ENCODE measurements around the gene ABHD17B.

The ABHD17B gene

DNA sequence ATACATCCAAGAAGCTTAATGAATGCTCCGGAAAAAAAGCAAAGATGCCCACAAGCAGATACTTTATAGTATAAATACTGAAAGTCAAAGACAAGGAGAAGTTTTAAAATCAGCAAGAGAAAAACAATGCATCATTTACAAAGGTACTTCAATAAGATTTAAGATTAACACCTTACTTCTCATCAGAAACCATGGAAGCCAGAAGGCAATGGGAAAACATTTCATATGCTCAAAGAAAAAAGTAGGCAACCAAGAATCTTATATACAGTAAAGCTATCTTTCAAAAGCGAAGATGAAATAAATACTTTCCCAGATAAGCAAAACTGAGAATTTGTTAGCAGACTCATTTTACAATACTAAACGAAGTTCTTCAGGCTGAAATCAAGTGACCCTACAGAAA, 51.1 kb downstream of the ABHD17B start:
- no peaks in the 10 kb centered on the region for H3K9me2 ChIP-seq (replicated peaks; ENCODE audit: low read depth, low read length)
- TF ChIP-seq EZH2phosphoT487 (IDR thresholded peaks at IDR 0.05; ENCODE audit: borderline replicate concordance), result no peak
- TF ChIP-seq, protein P1, sequence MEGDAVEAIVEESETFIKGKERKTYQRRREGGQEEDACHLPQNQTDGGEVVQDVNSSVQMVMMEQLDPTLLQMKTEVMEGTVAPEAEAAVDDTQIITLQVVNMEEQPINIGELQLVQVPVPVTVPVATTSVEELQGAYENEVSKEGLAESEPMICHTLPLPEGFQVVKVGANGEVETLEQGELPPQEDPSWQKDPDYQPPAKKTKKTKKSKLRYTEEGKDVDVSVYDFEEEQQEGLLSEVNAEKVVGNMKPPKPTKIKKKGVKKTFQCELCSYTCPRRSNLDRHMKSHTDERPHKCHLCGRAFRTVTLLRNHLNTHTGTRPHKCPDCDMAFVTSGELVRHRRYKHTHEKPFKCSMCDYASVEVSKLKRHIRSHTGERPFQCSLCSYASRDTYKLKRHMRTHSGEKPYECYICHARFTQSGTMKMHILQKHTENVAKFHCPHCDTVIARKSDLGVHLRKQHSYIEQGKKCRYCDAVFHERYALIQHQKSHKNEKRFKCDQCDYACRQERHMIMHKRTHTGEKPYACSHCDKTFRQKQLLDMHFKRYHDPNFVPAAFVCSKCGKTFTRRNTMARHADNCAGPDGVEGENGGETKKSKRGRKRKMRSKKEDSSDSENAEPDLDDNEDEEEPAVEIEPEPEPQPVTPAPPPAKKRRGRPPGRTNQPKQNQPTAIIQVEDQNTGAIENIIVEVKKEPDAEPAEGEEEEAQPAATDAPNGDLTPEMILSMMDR (conservative IDR thresholded peaks at IDR 0.05; ENCODE audit: low read length), result no peak
- H2AFZ ChIP-seq (ENCODE audit: low read length), result no peak overlapping the region
- H3K27me3 ChIP-seq (ENCODE audit: insufficient read depth, low read length, poor library complexity, severe bottlenecking), result no peaks in the 10 kb centered on the region
- H3K9ac ChIP-seq (ENCODE audit: low read depth, low read length, poor library complexity, severe bottlenecking), result no peak overlapping the region
- H3K4me3 ChIP-seq (ENCODE audit: low read length, poor library complexity, severe bottlenecking), result no peak overlapping the region
- peaks cover 3% of the 10 kb centered on the region for H4K20me1 ChIP-seq (ENCODE audit: insufficient read depth, low read length, poor library complexity, severe bottlenecking)
- H3K36me3 ChIP-seq (ENCODE audit: insufficient read depth, low read length), result peaks cover 50% of the 10 kb centered on the region
- H3K79me2 ChIP-seq (ENCODE audit: insufficient read depth, low read length), result peaks cover 6% of the 10 kb centered on the region
- peaks cover 15% of the 10 kb centered on the region for H3K9me3 ChIP-seq (ENCODE audit: insufficient read depth, low read depth, low read length)
- no peaks in the 10 kb centered on the region for H3K4me1 ChIP-seq (ENCODE audit: insufficient read depth, low read length, poor library complexity, severe bottlenecking)
- H3F3A ChIP-seq (ENCODE audit: low read depth), result no peaks in the 10 kb centered on the region
- no peak overlapping the region for H3K4me2 ChIP-seq (ENCODE audit: low read depth, low read length, poor library complexity, severe bottlenecking)

DNA sequence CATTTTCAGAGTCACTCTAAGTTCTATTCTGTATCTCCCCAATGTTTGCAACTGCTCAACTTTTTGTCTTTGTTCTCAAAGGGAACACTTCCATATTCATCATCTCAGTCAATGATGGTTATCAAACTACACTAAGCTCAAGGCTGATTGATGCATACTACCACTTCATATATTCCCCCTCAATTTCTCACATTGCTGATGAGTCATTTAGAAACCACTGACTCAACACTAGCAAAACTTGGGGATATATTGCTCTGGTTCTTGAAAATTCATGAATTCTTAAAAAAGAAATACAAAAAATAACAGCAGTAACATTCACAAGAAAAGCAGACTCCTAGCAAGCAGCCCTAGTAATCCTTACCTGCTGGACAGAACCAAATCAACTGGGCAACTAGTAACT, 52.2 kb downstream of the ABHD17B start:
- no peak overlapping the region for H3K4me3 ChIP-seq (ENCODE audit: low read length, poor library complexity, severe bottlenecking)

DNA sequence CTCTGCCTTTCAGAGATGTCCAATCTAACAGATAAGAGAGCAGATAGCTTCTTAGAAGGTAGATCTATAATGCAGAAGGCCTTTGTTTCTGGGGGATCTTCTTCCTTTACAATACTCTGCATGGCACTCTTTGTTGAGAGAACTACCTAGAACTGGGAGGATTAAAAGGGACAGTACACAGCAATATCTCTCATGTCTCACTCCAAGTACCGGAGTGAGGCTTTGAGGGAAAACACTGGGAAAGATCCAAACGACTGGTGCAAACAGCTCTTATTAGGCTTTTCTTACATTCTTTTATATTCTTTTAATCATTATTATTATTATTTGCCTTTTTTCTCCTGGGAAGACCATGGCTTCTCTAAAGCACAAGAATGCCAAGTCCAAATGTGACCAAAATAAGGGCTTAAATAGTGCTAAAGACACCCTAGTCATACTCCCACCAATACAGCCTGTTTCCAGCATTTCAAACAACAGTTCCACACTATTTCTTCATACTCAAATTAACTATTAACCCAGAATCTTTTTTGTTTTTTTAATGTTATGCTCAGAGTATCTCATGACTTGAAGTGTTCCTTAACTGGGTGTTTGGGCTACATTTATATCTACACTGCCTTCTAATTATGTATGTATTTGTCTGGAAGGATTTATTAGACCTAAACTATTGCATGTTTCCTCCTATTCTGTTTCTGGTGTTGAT, 52.7 kb downstream of the ABHD17B start:
- no peaks in the 10 kb centered on the region for H3K4me1 ChIP-seq (ENCODE audit: insufficient read depth, low read length, poor library complexity, severe bottlenecking)
- H3K4me2 ChIP-seq (ENCODE audit: low read depth, low read length, poor library complexity, severe bottlenecking), result no peak overlapping the region
- H3K9ac ChIP-seq (ENCODE audit: low read depth, low read length, poor library complexity, severe bottlenecking), result no peak overlapping the region
- no peak overlapping the region for H3K4me3 ChIP-seq (ENCODE audit: low read length, poor library complexity, severe bottlenecking)
- no peaks in the 10 kb centered on the region for H3K79me2 ChIP-seq (ENCODE audit: insufficient read depth, low read length)
- TF ChIP-seq, protein P1 (conservative IDR thresholded peaks at IDR 0.05; ENCODE audit: low read length), result no peak
- TF ChIP-seq EZH2phosphoT487 (IDR thresholded peaks at IDR 0.05; ENCODE audit: borderline replicate concordance), result no peak
- H3F3A ChIP-seq (ENCODE audit: low read depth), result no peaks in the 10 kb centered on the region
- H3K27me3 ChIP-seq (ENCODE audit: insufficient read depth, low read length, poor library complexity, severe bottlenecking), result no peaks in the 10 kb centered on the region
- peaks cover 15% of the 10 kb centered on the region for H3K9me3 ChIP-seq (ENCODE audit: insufficient read depth, low read depth, low read length)
- no peaks in the 10 kb centered on the region for H4K20me1 ChIP-seq (ENCODE audit: insufficient read depth, low read length, poor library complexity, severe bottlenecking)
- H3K36me3 ChIP-seq (ENCODE audit: insufficient read depth, low read length), result peaks cover 36% of the 10 kb centered on the region
- no peaks in the 10 kb centered on the region for H3K9me2 ChIP-seq (replicated peaks; ENCODE audit: low read depth, low read length)
- no peak overlapping the region for H2AFZ ChIP-seq (ENCODE audit: low read length)

More for the DNA sequence above, 52.2 kb downstream of the ABHD17B start:
- Histone ChIP-seq H3K4me1 (ENCODE audit: insufficient read depth, low read length, poor library complexity, severe bottlenecking) (no peaks in the 10 kb centered on the region), H4K20me1 (ENCODE audit: insufficient read depth, low read length, poor library complexity, severe bottlenecking) (no peaks in the 10 kb centered on the region), H3K79me2 (ENCODE audit: insufficient read depth, low read length) (no peaks in the 10 kb centered on the region), H2AFZ (ENCODE audit: low read length) (no peak overlapping the region), H3F3A (ENCODE audit: low read depth) (no peaks in the 10 kb centered on the region), H3K4me2 (ENCODE audit: low read depth, low read length, poor library complexity, severe bottlenecking) (no peak overlapping the region), H3K9ac (ENCODE audit: low read depth, low read length, poor library complexity, severe bottlenecking) (no peak overlapping the region), H3K36me3 (ENCODE audit: insufficient read depth, low read length) (peaks cover 42% of the 10 kb centered on the region), H3K27me3 (ENCODE audit: insufficient read depth, low read length, poor library complexity, severe bottlenecking) (no peaks in the 10 kb centered on the region), H3K9me3 (ENCODE audit: insufficient read depth, low read depth, low read length) (peaks cover 15% of the 10 kb centered on the region), H3K9me2 (replicated peaks; ENCODE audit: low read depth, low read length) (no peaks in the 10 kb centered on the region)
- no peak for TF ChIP-seq EZH2phosphoT487 (IDR thresholded peaks at IDR 0.05; ENCODE audit: borderline replicate concordance)
- TF ChIP-seq, protein P1 (conservative IDR thresholded peaks at IDR 0.05; ENCODE audit: low read length), result no peak
